ENCODE measurements around the gene PNPLA6.
A peak's percentile ranks its signal among the peaks of the same experiment; 100 is the strongest.
"Not testable (repeated sequence)": the region's sequence is repeated elsewhere in the genome, so short reads cannot be mapped to it uniquely, and the experiment has no call there.

The PNPLA6 gene

DNA sequence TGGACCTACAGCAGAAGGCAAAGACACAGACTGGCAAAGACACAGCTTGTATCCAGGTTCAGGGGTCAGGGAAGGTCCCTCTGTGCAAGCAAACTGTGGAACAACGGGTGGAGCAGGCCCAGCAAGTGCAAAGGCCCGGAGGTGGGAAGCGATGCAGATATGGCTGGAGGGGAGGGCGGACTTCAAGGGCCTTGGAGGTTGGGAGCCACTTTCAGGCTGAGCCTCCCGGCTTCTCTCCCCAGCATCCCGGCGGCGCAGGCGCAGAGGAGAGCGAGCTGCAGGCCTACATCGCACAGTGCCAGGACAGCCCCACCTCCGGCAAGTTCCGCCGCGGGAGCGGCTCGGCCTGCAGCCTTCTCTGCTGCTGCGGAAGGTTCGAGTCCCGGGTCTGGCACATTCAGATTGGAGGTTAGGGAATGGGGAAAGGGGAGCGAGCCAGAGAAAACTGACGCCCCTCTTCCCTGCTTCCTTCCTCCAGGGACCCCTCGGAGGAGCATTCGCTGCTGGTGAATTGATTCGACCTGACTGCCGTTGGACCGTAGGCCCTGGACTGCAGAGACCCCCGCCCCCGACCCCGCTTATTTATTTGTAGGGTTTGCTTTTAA lies 2.1 kb upstream of the PNPLA6 start:
- DNase-seq (ENCODE audit: low read depth, low spot score): no peak

DNA sequence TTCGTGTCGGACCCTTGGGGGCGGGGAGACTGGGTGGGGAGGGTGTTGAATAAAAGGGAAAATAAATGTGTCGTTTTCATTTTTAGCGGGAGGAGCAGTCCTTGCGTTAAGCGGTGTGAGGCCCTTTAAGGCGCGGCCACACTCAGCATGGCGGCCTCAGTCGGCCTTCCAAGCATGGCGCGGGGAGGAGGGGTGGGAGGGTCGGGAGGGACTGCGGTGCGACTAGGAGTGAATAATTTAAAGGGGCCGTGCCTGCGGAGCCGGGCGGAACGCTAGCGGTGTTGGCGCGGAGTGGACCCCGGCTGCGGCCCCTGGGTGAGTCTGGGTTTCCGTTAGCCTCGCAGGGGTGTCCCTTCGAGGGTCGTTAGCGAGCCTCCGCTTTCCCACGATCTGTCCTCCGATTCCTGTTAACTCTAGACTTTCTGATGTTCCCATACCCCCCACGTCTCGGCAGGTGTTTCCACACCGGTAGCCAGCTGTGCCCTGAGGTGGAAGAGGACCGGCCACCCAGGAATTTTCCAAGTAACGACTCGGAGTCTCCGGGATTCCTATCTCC lies 1.5 kb upstream of the PNPLA6 start:
- DNase-seq (ENCODE audit: low read depth, low spot score): peak; percentile 63

DNA sequence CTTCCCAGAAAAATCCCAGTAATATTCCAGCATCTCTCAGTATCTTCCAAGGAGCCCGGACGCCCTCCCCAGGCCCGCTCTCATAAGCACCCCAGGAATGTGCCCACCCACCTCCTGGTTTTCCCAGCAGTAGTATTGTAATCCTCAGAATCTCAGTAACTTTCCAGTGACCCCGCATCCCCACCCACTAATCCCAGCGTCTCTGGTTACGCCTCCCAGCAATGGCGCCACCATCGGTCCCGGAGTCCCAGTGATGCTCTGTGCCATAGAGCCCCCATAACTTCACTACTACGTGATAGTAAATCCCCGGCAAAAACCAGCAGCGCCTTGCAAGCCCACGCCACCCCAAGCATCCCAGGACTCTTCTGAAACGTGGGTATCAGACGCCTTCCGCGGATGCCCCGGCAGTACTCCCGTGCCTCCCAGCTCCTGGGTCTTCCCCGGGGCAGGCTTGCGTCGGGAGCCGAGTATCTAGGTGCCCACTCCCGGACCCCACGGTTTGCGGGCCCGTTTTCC lies 928 bp upstream of the PNPLA6 start:
- no peak for DNase-seq (ENCODE audit: low read depth, low spot score)

DNA sequence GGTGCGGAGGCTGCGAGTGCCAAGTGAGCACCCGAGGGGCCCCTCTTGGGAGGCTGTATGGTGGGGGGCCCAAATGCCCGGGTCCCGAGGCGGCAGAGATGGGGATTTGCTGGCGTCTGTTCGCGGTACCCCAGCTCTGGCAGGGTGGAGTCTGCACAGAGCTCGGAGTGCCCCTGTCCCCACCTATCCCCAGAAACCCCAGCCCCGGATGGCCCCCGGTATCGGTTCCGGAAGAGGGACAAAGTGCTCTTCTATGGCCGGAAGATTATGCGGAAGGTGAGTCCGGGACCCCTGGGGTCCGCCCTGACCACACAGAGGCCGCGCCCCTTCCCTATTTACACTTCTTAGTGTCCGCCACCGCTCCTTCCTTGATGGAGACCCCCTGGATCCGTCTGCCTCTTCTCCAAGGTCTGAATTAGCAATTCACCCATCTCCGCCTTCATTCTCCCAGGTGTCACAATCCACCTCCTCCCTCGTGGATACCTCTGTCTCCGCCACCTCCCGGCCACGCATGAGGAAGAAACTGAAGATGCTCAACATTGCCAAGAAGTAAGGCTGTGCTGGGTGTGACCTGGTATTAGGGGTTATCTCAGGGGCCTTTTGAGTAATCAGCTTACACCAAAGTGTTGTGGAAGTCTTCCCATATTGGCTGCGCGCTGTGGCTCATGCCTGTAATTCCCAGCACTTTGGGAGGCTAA lies 630 bp downstream of the PNPLA6 start:
- no peak for DNase-seq (ENCODE audit: low read depth, low spot score)

DNA sequence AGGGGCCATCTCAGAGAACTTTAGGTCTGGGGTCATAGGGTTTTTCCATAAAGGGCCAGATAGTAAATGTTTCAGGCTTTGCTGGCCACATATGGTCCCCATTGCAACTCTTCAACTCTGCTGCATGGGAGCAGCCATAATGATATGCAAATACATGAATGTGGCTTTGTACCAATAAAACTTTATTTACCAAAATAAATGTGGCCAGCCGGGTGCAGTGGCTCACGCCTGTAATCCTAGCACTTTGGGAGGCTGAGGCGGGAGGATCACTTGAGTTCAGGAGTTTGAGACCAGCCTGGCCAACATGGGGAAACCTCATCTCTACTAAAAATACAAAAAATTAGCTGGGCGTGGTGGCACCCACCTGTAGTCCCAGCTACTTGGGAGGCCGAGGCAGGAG lies 3.5 kb downstream of the PNPLA6 start:
- DNase-seq (ENCODE audit: low read depth, low spot score): not testable (repeated sequence)

DNA sequence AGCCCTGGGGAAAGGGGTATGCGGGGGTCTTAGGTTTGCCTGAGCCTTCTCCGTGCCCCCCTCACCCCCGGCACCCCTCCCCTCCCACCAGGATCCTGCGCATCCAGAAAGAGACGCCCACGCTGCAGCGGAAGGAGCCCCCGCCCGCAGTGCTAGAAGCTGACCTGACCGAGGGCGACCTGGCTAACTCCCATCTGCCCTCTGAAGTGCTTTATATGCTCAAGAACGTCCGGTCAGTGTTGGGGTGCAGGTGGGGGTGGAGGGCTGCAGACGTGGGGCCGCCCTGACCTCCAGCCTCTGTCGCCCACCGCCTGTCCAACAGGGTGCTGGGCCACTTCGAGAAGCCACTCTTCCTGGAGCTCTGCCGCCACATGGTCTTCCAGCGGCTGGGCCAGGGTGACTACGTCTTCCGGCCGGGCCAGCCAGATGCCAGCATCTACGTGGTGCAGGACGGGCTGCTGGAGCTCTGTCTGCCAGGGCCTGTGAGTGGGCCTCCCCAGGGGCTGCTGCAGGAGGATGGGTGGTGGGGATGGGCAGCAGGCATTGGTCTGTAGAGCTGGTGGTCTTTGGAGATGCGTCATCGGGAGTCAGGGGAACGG lies 4.4 kb downstream of the PNPLA6 start:
- DNase-seq (ENCODE audit: low read depth, low spot score): no peak

DNA sequence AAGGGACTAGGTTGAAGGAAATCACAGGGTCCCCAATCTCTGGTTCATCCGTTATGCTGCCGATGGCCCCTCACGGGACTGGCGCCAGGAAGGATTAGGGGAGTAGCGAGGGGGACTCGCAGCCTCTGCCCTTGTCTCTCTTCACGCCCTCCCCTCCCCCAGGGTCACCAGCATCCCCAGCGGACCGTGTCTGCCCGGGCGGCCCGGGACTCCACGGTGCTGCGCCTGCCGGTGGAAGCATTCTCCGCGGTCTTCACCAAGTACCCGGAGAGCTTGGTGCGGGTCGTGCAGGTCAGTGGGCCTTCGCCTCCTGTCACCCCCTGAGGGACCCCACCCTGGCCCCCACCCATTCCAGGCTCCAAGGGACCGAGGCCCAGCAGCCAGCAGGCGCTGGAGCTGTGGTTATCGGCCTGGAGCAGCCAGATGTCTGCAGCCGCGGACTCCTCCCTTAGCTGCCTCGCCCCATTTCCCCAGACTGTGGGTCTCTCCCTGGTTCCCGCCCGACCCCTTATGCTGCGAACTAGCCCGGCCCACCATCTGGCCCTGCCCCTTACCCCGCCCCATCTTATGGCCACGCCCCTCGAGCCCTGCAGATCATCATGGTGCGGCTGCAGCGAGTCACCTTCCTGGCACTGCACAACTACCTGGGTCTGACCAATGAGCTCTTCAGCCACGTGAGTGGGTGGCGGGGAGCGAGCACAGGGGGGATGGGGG lies 5.4 kb downstream of the PNPLA6 start:
- no peak for DNase-seq (ENCODE audit: low read depth, low spot score)

DNA sequence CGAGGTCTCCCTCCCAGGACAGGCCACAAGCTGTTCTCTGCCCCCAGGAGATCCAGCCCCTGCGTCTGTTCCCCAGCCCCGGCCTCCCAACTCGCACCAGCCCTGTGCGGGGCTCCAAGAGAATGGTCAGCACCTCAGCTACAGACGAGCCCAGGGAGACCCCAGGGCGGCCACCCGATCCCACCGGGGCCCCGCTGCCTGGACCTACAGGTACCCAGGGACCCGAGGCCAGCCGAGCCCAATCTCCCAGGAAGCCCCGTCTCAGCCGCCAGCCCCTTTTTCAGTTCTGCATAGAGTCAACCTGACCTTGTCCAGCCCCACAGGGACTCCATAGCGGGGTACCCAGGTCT lies 5.9 kb downstream of the PNPLA6 start:
- no peak for DNase-seq (ENCODE audit: low read depth, low spot score)

DNA sequence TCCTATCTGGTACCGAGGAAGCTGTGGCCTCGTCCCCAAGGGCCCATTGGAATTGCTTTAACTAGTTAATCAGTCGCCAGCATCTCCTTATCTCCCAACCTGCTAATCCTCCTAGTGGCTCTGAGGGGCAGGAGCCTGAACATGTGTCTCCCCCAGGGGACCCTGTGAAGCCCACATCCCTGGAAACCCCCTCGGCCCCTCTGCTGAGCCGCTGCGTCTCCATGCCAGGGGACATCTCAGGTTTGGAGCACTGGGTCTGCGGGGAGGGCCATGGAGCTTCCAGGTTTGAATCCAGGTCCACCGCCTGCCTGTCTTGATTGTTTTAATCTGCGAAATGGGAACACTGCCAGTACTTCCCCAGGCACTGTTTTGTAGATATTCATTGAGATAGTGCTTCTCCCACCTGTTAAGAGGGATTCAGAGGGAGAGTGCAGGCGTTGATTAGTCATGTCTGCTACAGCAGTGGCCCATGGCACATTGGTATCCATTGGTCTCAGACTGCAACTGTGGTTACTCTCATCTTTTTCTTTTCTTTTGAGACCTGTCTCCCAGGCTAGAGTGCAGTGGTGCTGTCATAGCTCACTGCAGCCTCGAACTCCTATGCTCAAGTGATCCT lies 6.4 kb downstream of the PNPLA6 start:
- no peak for DNase-seq (ENCODE audit: low read depth, low spot score)

DNA sequence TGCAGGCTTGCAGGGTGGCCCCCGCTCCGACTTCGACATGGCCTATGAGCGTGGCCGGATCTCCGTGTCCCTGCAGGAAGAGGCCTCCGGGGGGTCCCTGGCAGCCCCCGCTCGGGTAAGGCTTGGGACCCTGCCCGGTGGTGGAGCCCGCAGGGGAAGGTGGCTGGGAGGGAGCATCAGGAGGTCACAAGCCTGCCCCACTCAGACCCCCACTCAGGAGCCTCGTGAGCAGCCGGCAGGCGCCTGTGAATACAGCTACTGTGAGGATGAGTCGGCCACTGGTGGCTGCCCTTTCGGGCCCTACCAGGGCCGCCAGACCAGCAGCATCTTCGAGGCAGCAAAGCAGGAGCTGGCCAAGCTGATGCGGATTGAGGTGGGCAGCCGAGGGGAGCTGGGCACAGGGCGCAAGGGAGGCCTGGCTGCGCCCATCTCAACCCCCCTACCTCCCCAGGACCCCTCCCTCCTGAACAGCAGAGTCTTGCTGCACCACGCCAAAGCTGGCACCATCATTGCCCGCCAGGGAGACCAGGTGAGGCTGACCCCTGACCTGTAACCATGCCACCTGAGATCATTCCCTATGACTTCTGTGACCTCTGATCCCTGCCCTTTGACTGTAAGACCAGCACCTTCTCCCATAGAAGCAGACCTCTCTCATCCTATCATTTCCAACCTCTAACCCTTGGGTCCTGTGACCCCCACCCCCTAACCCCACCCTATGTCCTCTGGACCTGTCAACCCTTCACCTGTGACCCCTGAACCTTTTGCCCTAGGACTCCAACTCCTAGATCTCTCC lies 7.2 kb downstream of the PNPLA6 start:
- DNase-seq (ENCODE audit: low read depth, low spot score): no peak

DNA sequence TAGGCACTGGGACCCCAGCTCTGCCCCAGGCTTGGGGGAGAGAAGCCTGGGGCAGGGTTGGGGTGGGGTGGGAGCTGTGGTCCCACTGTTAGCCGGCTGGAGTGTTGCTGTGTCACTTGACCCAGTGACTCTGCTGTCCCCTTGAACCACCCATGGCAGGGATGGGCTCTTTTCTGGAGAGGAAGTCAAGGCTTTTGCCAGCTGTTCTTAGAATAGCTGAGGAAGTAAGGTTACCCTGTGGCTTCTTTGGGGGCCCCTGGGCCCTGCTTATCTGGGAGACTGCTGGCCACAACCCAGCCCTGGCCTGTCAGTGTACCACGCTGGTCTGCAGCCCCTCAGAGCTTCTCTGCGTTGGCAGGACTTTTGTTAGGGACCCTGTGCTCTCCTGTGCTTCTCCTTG lies 9.1 kb downstream of the PNPLA6 start:
- DNase-seq (ENCODE audit: low read depth, low spot score): no peak

DNA sequence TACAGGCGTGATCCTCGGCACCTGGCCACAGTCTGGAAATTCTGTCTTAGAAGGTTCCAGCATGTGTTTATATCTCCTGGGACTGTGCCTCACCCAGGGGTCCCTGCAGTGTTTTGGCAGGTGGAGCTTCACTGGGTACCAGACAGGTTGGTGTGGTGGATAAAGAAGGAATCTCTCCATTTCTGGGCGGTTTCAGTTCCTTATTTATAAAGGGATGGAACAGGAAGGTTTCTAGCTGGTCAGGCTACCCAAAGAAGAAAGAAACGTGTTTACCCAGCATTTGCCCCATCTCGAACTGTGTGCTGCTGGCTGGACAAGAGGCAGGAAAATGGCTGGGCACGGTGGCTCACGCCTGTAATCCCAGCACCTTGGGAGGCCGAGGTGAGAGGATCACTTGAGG lies 9.8 kb downstream of the PNPLA6 start:
- no peak for DNase-seq (ENCODE audit: low read depth, low spot score)

DNA sequence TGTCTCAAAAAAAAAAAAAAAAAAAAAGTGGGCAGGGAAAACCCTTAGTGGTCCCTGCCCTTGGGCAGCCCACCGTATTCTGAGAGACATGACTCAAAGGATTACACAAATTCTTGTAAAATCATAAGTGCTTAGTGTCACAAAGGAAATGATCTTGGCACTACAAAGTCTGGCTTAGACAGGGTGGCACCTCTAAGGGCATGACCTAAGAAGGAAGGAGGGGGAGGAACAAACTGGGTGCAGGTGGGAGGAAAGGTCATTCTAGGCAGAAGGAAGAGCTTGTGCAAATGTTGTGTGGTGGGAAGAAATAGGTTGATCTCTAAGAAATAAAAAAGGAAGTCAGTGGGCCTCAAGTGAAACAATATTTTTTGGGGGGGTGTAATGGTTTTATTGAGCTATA lies 10.4 kb downstream of the PNPLA6 start:
- no peak for DNase-seq (ENCODE audit: low read depth, low spot score)

DNA sequence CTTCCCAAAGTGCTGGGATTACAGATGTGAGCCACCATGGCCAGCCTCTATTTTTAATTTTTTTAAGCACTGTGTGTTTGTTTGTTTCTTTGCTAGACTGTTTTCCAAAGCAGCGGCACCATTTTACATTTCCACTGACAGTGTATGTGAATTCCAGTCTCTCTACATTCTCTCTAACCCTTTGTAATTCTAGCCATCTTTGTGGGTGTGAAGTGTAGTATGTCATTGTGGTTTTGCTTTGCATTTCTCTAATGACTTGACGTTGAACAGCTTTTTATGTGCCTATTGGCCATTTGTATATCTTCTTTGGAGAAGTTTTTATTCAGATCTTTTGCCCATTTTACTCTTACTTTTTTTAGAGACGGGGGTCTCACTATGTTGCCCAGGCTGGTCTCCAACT lies 11.6 kb downstream of the PNPLA6 start:
- no peak for DNase-seq (ENCODE audit: low read depth, low spot score)

DNA sequence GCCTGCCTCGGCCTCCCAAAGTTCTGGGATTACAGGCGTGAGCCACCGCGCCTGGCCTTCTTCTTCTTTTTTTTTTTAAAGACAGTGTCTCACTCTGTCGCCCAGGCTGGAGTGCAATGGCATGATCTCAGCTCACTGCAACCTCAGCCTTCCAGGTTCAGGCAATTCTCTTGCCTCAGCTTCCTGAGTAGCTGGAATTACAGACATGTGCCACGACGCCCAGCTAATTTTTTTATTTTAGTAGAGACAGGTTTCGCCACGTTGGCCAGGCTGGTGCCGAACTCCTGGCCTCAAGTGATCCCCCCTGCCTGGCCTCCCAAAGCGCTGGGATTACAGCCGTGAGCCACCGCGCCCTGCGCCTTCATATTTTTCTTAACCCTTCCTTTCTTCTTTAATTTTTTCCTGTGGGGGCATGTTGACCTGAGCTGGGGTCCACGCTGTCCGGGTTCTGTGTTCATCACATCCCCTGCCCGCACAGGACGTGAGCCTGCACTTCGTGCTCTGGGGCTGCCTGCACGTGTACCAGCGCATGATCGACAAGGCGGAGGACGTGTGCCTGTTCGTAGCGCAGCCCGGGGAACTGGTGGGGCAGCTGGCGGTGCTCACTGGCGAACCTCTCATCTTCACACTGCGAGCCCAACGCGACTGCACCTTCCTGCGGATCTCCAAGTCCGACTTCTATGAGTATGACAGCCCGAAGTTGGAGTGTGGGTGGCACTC lies 14.1 kb downstream of the PNPLA6 start:
- DNase-seq (ENCODE audit: low read depth, low spot score): no peak

DNA sequence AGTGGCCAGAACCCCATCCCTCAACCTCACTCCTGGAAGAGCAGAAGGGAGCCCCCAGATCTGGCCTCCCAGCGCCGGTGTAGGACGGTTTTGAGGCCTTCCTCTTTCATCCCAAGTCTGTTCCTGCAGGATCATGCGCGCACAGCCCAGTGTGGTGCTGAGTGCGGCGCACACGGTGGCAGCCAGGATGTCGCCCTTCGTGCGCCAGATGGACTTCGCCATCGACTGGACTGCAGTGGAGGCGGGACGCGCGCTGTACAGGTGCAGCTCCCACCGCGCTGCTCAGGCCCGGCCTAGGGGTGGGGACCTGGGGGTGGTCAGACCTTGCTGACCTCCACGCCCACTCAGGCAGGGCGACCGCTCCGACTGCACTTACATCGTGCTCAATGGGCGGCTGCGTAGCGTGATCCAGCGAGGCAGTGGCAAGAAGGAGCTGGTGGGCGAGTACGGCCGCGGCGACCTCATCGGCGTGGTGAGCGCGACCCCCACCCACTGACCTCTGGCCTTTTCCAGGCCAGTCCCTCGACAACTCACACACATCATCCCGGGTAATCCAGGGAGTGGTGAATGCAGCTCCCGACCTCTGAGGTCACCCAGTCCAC lies 14.8 kb downstream of the PNPLA6 start:
- DNase-seq (ENCODE audit: low read depth, low spot score): no peak

DNA sequence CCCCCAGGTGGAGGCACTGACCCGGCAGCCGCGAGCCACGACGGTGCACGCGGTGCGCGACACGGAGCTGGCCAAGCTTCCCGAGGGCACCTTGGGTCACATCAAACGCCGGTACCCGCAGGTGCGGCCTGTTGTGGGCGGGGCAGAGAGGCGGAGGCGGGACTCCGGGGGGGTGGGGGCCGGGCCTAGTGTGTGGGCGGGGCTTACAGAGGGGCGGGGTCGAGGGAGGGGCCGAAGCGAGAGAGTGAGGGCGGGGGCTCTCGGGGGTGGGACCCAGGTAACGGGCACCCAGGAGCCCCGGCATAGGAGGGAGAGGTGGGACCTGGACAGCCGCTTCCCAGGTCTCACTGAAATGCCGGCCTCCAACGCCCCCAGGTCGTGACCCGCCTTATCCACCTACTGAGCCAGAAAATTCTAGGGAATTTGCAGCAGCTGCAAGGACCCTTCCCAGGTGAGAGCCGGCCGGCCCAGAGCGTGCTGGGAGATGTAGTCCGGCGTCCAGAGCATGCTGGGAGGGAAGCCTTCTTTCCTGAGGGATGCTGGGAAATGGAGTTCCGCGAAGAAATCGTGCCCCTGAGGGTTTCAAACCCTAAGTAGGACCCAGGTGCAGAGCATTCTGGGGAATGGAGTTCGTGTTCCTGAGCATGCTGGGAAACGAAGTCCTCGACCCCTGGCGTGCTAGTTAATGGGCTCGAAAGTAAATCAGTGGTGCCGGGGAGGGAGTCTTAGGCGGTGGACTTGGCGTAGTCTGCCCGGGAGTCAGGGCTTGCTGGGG lies 15.7 kb downstream of the PNPLA6 start:
- no peak for DNase-seq (ENCODE audit: low read depth, low spot score)

DNA sequence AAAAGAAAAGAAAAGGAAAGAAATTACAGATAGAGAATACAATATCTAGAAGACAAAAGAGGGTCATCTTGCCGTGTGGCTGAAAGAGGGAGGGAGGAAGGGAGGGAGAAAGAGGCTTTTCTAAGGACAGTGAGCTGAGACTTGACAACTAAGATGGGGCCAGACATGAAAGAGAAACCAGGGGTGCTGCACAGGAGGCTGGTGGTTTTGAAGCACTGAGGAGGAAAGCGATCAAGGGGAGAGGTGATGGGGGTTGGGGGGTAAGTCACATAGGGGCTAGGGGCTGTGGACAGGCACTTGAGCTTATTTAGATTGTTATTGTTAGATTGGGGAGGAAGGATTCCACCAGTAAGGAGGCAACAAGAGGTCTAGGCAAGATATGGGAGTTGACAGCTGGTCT lies 17.3 kb downstream of the PNPLA6 start:
- DNase-seq (ENCODE audit: low read depth, low spot score): no peak

DNA sequence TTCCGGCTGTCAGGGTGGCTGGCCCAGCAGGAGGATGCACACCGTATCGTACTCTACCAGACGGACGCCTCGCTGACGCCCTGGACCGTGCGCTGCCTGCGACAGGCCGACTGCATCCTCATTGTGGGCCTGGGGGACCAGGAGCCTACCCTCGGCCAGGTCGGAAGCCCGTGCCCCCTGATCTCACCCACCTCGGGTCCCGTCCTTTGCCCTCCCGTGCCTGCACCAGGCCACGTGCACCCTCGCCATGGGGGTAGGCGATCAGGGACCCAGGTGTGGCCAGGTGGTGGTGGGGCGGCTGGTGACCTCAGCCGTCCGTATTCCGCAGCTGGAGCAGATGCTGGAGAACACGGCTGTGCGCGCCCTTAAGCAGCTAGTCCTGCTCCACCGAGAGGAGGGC lies 19.0 kb downstream of the PNPLA6 start:
- no peak for DNase-seq (ENCODE audit: low read depth, low spot score)

All from activated naive CD8-positive, alpha-beta T cell treated with anti-CD3 and anti-CD28 coated beads, Interleukin-2, amount 50 U/mL, for 16 hours (primary cell).